Choroid plexus epithelial cell (primary cell): ENCODE measurements around the gene FBXO34.
A peak's percentile ranks its signal among the peaks of the same experiment; 100 is the strongest.

Experiments
- DNase-seq: peaks from one replicate; pipeline ENCODE4 v3.0.0-alpha.2; 2010; ENCODE audit warnings: low read depth
- H3K4me3 ChIP-seq: 2 replicates; pipeline ENCODE4 v1.5.1; 2011; ENCODE audit warnings: low read depth, mild to moderate bottlenecking, control low read depth, low read length, moderate library complexity
- TF ChIP-seq, protein P1 (sequence below): conservative IDR thresholded peaks from 2 replicates; pipeline ENCODE4 v1.5.1; 2011; ENCODE audit warnings: low read depth, mild to moderate bottlenecking, control low read depth, inconsistent platforms, low read length, moderate library complexity

FBXO34 gene, protein sequence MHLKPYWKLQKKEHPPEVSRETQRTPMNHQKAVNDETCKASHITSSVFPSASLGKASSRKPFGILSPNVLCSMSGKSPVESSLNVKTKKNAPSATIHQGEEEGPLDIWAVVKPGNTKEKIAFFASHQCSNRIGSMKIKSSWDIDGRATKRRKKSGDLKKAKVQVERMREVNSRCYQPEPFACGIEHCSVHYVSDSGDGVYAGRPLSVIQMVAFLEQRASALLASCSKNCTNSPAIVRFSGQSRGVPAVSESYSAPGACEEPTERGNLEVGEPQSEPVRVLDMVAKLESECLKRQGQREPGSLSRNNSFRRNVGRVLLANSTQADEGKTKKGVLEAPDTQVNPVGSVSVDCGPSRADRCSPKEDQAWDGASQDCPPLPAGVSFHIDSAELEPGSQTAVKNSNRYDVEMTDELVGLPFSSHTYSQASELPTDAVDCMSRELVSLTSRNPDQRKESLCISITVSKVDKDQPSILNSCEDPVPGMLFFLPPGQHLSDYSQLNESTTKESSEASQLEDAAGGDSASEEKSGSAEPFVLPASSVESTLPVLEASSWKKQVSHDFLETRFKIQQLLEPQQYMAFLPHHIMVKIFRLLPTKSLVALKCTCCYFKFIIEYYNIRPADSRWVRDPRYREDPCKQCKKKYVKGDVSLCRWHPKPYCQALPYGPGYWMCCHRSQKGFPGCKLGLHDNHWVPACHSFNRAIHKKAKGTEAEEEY

DNA sequence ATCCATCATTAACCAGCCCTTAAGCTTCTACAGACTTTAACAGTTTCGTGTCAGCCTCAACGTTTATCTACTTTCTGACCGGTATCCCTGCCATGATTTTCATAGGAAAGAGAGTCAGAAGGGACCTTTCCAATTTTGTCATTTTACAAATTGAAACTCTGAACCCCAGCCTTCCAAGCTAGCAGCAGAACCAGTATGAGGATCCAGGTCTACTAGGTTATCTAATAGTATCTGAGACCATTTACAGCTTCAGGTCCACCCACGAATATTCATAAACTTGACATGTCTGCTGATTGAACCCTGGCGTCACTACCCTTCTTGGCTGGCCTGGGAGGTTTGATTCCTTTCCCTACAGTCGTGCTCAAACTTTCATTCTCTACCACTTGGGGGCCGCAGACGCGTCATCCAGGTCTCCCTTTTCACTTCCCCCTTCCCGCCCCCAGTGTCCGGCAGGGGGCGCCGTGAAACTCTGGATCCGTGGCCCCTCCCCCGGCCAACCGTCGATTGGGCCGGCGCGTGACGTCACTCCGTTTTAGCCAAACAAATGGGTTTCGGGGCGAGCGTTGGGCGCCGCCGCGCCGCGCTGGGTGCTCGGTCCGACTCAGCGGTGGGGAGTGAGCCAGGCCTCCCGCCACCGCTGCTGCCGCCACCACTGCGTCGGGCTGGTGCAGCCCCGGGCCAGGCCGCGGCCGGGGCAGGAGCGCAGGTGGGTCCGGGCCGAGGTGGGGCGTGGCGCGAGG lies at the start of gene FBXO34:
FBXO34 (plus strand) TSS at position 590 of the 740 bp plus-strand sequence. CDS start 78,970 bp downstream, outside the sequence.
- DNase-seq, result peak; percentile 97
- TF ChIP-seq, protein P1, sequence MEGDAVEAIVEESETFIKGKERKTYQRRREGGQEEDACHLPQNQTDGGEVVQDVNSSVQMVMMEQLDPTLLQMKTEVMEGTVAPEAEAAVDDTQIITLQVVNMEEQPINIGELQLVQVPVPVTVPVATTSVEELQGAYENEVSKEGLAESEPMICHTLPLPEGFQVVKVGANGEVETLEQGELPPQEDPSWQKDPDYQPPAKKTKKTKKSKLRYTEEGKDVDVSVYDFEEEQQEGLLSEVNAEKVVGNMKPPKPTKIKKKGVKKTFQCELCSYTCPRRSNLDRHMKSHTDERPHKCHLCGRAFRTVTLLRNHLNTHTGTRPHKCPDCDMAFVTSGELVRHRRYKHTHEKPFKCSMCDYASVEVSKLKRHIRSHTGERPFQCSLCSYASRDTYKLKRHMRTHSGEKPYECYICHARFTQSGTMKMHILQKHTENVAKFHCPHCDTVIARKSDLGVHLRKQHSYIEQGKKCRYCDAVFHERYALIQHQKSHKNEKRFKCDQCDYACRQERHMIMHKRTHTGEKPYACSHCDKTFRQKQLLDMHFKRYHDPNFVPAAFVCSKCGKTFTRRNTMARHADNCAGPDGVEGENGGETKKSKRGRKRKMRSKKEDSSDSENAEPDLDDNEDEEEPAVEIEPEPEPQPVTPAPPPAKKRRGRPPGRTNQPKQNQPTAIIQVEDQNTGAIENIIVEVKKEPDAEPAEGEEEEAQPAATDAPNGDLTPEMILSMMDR, result peak; percentile 97
- peak within 1 kb of the TSS; percentile 100 for H3K4me3 ChIP-seq

DNA sequence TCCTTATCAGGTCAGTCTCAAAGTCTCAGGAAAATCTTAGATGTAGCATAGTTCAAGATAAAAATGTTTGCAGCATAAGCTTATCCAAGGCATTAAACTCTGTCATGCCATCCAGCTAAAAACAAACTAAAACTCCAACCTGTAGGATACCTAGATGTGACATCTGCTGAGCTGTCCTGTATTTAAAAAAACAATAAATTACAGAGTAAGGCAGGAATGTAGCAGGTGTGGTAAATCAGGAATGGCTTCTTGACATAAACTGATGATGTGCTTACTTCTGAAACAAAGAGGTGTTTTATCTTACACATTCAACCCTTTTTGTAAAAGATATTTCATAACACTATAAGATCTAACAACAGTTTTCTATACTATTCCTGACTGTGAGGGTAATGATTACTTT lies 49.3 kb upstream of the FBXO34 start:
- no peak overlapping the region for H3K4me3 ChIP-seq
- TF ChIP-seq, protein P1, result no peak
- no peak for DNase-seq

DNA sequence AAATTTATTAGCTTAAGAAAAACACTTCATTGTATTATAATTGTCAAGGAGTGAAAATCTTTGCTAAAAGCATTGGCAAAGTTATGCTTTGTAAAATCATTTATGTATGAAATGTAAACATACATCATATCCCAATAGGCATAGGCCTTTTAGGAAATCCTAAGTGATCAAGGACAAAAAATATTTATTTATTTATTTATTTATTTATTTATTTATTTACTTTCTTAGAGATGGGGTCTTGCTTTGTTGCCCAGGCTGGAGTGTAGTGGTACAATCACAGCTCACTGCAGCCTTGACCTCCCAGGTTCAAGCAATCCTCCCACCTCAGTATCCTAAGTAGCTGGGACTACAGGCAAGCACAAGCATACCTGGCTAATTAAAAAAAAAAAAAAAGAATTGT lies 47.9 kb upstream of the FBXO34 start:
- no peak overlapping the region for H3K4me3 ChIP-seq
- no peak for DNase-seq
- TF ChIP-seq, protein P1, result no peak

DNA sequence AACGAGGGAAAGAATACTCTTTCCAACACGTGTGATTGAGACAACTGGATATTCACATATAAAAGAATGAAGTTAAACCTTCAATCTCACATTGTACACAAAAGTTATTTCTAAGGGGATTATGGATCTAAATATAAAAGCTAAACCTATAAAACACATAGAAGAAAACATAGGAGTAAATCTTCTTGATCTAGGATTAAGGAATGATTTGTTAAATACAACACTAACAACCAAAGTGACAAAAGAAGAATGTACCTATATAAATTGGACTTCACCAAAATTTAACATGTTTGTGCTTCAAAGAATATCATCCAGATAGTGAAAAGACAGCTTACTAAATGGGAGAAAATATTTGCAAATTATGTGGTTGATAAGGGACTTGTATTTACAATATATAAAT lies 43.0 kb upstream of the FBXO34 start:
- DNase-seq, result no peak
- TF ChIP-seq, protein P1, result no peak
- H3K4me3 ChIP-seq, result no peak overlapping the region

DNA sequence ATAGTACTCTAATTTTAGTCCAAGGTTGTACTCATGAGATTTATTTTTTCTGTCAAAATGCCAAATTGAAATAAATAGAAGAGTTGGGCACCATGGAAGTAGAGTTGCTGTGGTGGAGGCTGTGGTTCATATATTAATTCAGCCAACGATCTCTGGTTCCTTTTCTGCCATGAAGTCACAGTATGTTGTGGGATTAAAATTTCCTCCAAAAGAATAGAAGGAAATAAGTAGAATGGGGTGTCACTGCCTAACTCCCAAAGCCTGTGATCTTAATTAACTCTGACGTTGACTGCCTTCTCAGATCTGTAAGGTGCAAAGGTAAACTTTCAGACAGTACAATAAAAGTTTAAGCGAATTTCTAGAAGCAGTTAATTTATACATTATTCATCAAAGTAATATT lies 37.6 kb upstream of the FBXO34 start:
- no peak overlapping the region for H3K4me3 ChIP-seq
- TF ChIP-seq, protein P1, result no peak
- no peak for DNase-seq

DNA sequence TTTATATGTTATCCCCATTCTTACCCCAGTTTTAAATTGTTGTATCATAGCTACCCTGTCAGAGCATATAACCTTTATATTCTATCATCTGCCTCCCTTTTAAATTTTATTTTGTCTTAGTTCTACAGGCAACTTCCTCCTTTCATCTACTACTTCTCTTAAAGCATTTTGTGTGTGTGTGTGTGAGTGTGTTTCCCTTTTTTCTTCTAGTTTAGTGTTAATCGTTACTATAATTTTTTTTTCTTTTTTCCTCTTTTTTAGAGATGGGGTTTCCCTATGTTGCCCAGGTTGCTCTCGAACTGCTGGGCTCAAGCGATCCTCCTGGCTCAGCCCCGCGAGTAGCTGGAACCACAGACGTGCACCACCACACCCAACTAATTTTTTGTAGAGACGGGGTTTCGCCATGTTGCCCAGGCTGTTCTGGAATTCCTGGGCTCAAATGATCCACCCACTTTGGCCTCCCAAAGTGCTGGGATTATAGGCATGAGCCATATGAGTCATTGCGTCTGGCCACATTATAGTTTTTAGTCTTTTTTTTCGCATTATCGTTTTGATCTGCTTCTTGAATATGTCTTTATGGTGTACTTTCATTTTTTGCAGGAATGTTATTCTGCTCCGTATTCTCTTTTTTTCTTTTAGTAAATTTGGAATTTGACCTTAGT lies 33.1 kb upstream of the FBXO34 start:
- H3K4me3 ChIP-seq, result no peak overlapping the region
- TF ChIP-seq, protein P1, result no peak
- no peak for DNase-seq
